H1 (cell line): Measurements from ENCODE around the gene GTF2E1. TPM values are rescaled to one million over a fixed set of nuclear protein-coding genes. Genes with fewer than 3 reads are reported as not detected.

ENCODE experiments used
- CTCF ChIA-PET: fragments of 300-600 bp; sonication (Branson Sonifier 250); formaldehyde crosslinking; loops from one replicate; lab custom pipeline; 2021; ENCODE audit not compliant: partially characterized antibody; lab: Charles Lee
- POLR2A ChIA-PET: fragments of 300-600 bp; sonication (Branson Sonifier 250); formaldehyde crosslinking; loops from one replicate; lab custom pipeline; 2021; ENCODE audit warnings: inconsistent platforms; ENCODE audit not compliant: partially characterized antibody; lab: Charles Lee
- DNase-seq, 2 experiments: peaks; one replicate each; pipeline versions ENCODE4 v3.0.0 to v3.0.0-alpha.2; 2010 to 2022; ENCODE audit warnings: low spot score in 2 of 2, low read depth in 1 of 2, mixed read lengths in 1 of 2
- FAIRE-seq: peaks from 2 replicates; lab custom pipeline; 2011; peaks lifted over from hg19 to GRCh38; lab: Jason Lieb, UNC
- H2AFZ ChIP-seq: 2 replicates; pipeline ENCODE4 v1.8.1; 2012; ENCODE audit warnings: low read length, inconsistent platforms
- H2AK5ac ChIP-seq: 2 replicates; pipeline ENCODE4 v1.6.1; 2013; ENCODE audit warnings: low read depth, low read length
- H2BK120ac ChIP-seq: replicated peaks from 2 replicates; pipeline ENCODE3; 2013; ENCODE audit warnings: low read depth, low read length, inconsistent platforms
- H2BK12ac ChIP-seq: 2 replicates; pipeline ENCODE4 v1.6.1; 2013; ENCODE audit warnings: low read depth, low read length
- H2BK15ac ChIP-seq: 2 replicates; pipeline ENCODE4 v1.6.1; 2013; ENCODE audit warnings: low read length
- H2BK20ac ChIP-seq: 2 replicates; pipeline ENCODE4 v1.6.1; 2013; ENCODE audit warnings: low read length
- H2BK5ac ChIP-seq: 2 replicates; pipeline ENCODE4 v1.6.1; 2013; ENCODE audit warnings: low read depth, low read length
- H3K14ac ChIP-seq: 2 replicates; pipeline ENCODE4 v1.6.1; 2013; ENCODE audit warnings: inconsistent platforms; ENCODE audit not compliant: insufficient read length
- H3K18ac ChIP-seq: 2 replicates; pipeline ENCODE4 v1.6.1; 2013; ENCODE audit warnings: low read length; ENCODE audit errors: extremely low read depth
- H3K23ac ChIP-seq: 2 replicates; pipeline ENCODE4 v1.6.1; 2013; ENCODE audit warnings: inconsistent platforms; ENCODE audit not compliant: insufficient read length
- H3K23me2 ChIP-seq: 2 replicates; pipeline ENCODE4 v1.6.1; 2013; ENCODE audit warnings: low read depth, low read length
- H3K27ac ChIP-seq: 2 replicates; pipeline ENCODE4 v1.6.1; 2011; ENCODE audit warnings: low read depth, low read length, inconsistent platforms
- H3K27me3 ChIP-seq, 4 experiments: replicated peaks in 1 of 4; 1 replicate in 1 of 4; 2 replicates in 3 of 4; pipeline versions ENCODE4 v1.6.1 to v1.8.1; 2011 to 2013; ENCODE audit warnings: low read length in 3 of 4, mild to moderate bottlenecking in 3 of 4, inconsistent platforms in 2 of 4, mixed read lengths in 2 of 4, moderate library complexity in 1 of 4; ENCODE audit not compliant: control insufficient read depth in 3 of 4, insufficient read depth in 3 of 4; ENCODE audit errors: extremely low read depth in 1 of 4
- H3K36me3 ChIP-seq, 4 experiments: 2 replicates each; pipeline versions ENCODE4 v1.6.1 to v1.8.1; 2011 to 2013; ENCODE audit warnings: mild to moderate bottlenecking in 4 of 4, low read length in 3 of 4, moderate library complexity in 2 of 4, control low read depth in 1 of 4, inconsistent platforms in 1 of 4; ENCODE audit not compliant: insufficient read depth in 4 of 4, control insufficient read depth in 2 of 4
- H3K4ac ChIP-seq: replicated peaks from 2 replicates; pipeline ENCODE3; 2013; ENCODE audit warnings: low read length, low read depth, mixed read lengths, inconsistent platforms; ENCODE audit not compliant: insufficient read length
- H3K4me1 ChIP-seq, 4 experiments: replicated peaks in 1 of 4; 1 replicate in 1 of 4; 2 replicates in 3 of 4; pipeline versions ENCODE4 v1.6.1 to v1.8.1; 2011 to 2013; ENCODE audit warnings: low read length in 3 of 4, inconsistent platforms in 2 of 4, mixed read lengths in 1 of 4; ENCODE audit not compliant: insufficient read depth in 4 of 4, control insufficient read depth in 3 of 4
- H3K4me2 ChIP-seq, 2 experiments: 2 replicates each; pipeline versions ENCODE4 v1.6.1 to v1.8.1; 2011 to 2013; ENCODE audit warnings: low read depth in 2 of 2, low read length in 2 of 2, control low read depth in 1 of 2, inconsistent platforms in 1 of 2, mild to moderate bottlenecking in 1 of 2; ENCODE audit not compliant: insufficient read depth in 1 of 2
- H3K4me3 ChIP-seq, 4 experiments: fragments of 200-600, 300-600 bp in 1 of 4; sonication (generic), shearing (Covaris generic), sonication (Bioruptor Twin) in 1 of 4; 2 replicates each; pipeline versions ENCODE4 v1.5.1 to v1.8.1; 2011 to 2016; ENCODE audit warnings: low read length in 4 of 4, low read depth in 3 of 4, control low read depth in 2 of 4, inconsistent platforms in 2 of 4, mild to moderate bottlenecking in 2 of 4, mixed read lengths in 1 of 4, moderate library complexity in 1 of 4; ENCODE audit not compliant: insufficient read depth in 2 of 4; ENCODE audit errors: extremely low read depth in 1 of 4
- H3K56ac ChIP-seq: replicated peaks from 2 replicates; pipeline ENCODE3; 2013; ENCODE audit warnings: low read depth, mild to moderate bottlenecking, mixed read lengths, low read length, inconsistent platforms; ENCODE audit not compliant: insufficient read length
- H3K79me1 ChIP-seq: 2 replicates; pipeline ENCODE4 v1.6.1; 2013; ENCODE audit warnings: low read depth, low read length, control low read depth
- H3K79me2 ChIP-seq, 2 experiments: 2 replicates each; pipeline versions ENCODE4 v1.6.1 to v1.8.1; 2012 to 2013; ENCODE audit warnings: low read length in 2 of 2, mild to moderate bottlenecking in 2 of 2, inconsistent platforms in 1 of 2; ENCODE audit not compliant: insufficient read depth in 2 of 2, control insufficient read depth in 1 of 2
- H3K9ac ChIP-seq, 4 experiments: replicated peaks in 1 of 4; 1 replicate in 1 of 4; 2 replicates in 3 of 4; pipeline versions ENCODE4 v1.6.1 to v1.8.1; 2011 to 2013; ENCODE audit warnings: low read depth in 3 of 4, low read length in 3 of 4, control low read depth in 2 of 4, mild to moderate bottlenecking in 2 of 4, moderate library complexity in 2 of 4, inconsistent platforms in 1 of 4; ENCODE audit errors: extremely low read depth in 1 of 4
- H3K9me3 ChIP-seq, 2 experiments: 2 replicates each; pipeline versions ENCODE4 v1.6.1 to v1.8.1; 2012 to 2013; ENCODE audit warnings: mild to moderate bottlenecking in 2 of 2, moderate library complexity in 2 of 2, control low read depth in 1 of 2, inconsistent platforms in 1 of 2, low read depth in 1 of 2, low read length in 1 of 2, mixed read lengths in 1 of 2; ENCODE audit not compliant: insufficient read depth in 2 of 2
- H4K20me1 ChIP-seq, 2 experiments: replicated peaks in 1 of 2; 2 replicates each; pipeline versions ENCODE3 to v1.8.1; 2011 to 2013; ENCODE audit warnings: inconsistent platforms in 2 of 2, low read length in 2 of 2, mild to moderate bottlenecking in 1 of 2; ENCODE audit not compliant: insufficient read depth in 2 of 2, control insufficient read depth in 1 of 2
- H4K5ac ChIP-seq: 2 replicates; pipeline ENCODE4 v1.6.1; 2013; ENCODE audit warnings: low read length, low read depth, mixed read lengths, inconsistent platforms; ENCODE audit not compliant: insufficient read length
- H4K8ac ChIP-seq: 2 replicates; pipeline ENCODE4 v1.8.0; 2013; ENCODE audit warnings: mild to moderate bottlenecking, moderate library complexity, low read length, inconsistent platforms; ENCODE audit not compliant: insufficient read depth; ENCODE audit errors: extremely low read depth
- H4K91ac ChIP-seq: replicated peaks from 2 replicates; pipeline ENCODE3; 2013; ENCODE audit warnings: low read length, mixed read lengths, inconsistent platforms; ENCODE audit not compliant: insufficient read length
- CHD1 ChIP-seq: IDR thresholded peaks from 2 replicates; pipeline ENCODE4 v1.6.1; 2012; ENCODE audit warnings: low read depth, low read length, improper control_type of control experiment
- RXRA ChIP-seq: IDR thresholded peaks from 2 replicates; pipeline ENCODE4 v1.6.1; 2011; ENCODE audit warnings: low read depth, mild to moderate bottlenecking, low read length, moderate library complexity; ENCODE audit not compliant: insufficient read depth
- SIRT6 ChIP-seq: IDR thresholded peaks from one replicate; pipeline ENCODE4 v1.7.1; 2012; ENCODE audit warnings: low read length, inconsistent platforms
- SP4 ChIP-seq: IDR thresholded peaks from 2 replicates; pipeline ENCODE4 v1.6.1; 2012; ENCODE audit warnings: low read length, inconsistent platforms
- TAF1 ChIP-seq: IDR thresholded peaks from 2 replicates; pipeline ENCODE4 v1.6.1; 2011; ENCODE audit warnings: mild to moderate bottlenecking, low read depth, low read length
- TEAD4 ChIP-seq: IDR thresholded peaks from 2 replicates; pipeline ENCODE4 v1.6.1; 2012; ENCODE audit warnings: low read depth, low read length, inconsistent platforms, mixed read lengths
- polyA plus RNA-seq, 7 experiments: library from polyadenylated mRNA; depleted of rRNA in 3 of 7; stranded (reverse) in 5 of 7; unstranded in 2 of 7; fragments of >200 nt in 5 of 7; fragments of 200-250 nt in 2 of 7; gene quantifications; 1 replicate in 5 of 7; 2 replicates in 1 of 7; 4 replicates in 1 of 7; pipeline versions ENCODE4 v1.2.1 to v1.2.3, GENCODE V29; 2011 to 2013; ENCODE audit warnings: missing spikeins in 2 of 7, mixed read lengths in 2 of 7
- total RNA-seq: library from RNA; stranded (reverse); fragmentation: NEBNext Ultra II Directional; extraction: Animal tissue kit (Norgen Biotek cat#: 25700); gene quantifications from 2 replicates; pipeline ENCODE4 v1.2.1, GENCODE V29; 2021

The GTF2E1 gene
- total and polyA plus RNA-seq, 2 of the 8 experiments (the other 6 are each of a cell fraction or from before 2014, with no cell fraction given): 37.4 to 73.3 TPM

- no peak overlapping the region for H3K27ac ChIP-seq
- ChIA-PET POLR2A (no interaction called here), CTCF (interaction anchor here (0.8 to 3.3 kb wide), 2 partner anchors 29 to 31 kb away, joined by 3 to 17 read pairs; no protein-coding TSS in a partner anchor)
Measured at GRCh38 chr3:120764206-120764605, 21.7 kb downstream of the GTF2E1 start.

More at GRCh38 chr3:120764206-120764605, 21.7 kb downstream of the GTF2E1 start:
- Histone ChIP-seq H2BK120ac (no peak overlapping the region), H4K5ac (no peak overlapping the region), H3K4me3 (no peak overlapping the region), H4K8ac (no peak overlapping the region), H3K9me3 (no peaks in the 10 kb centered on the region), H3K36me3 (no peaks in the 10 kb centered on the region; a peak in 1 of 8 replicates), H2BK20ac (no peak overlapping the region), H3K23me2 (no peaks in the 10 kb centered on the region), H3K14ac (no peak overlapping the region), H4K91ac (no peak overlapping the region), H2AK5ac (no peak overlapping the region), H3K27me3 (no peaks in the 10 kb centered on the region), H2BK5ac (no peak overlapping the region), H3K4me2 (no peak overlapping the region), H3K79me2 (peaks cover 0 to 84% of the 10 kb centered on the region in 2 experiments; a peak in 2 of 4 replicates), H3K18ac (no peak overlapping the region), H2AFZ (no peak overlapping the region), H3K9ac (no peak overlapping the region), H2BK12ac (no peak overlapping the region), H3K4ac (no peak overlapping the region), H3K4me1 (peaks cover 0 to 4% (median 2%) of the 10 kb centered on the region in 4 experiments; a peak in 3 of 7 replicates), H3K56ac (no peak overlapping the region), H4K20me1 (peaks cover 1 to 6% of the 10 kb centered on the region in 2 experiments), H3K23ac (no peak overlapping the region), H3K79me1 (no peaks in the 10 kb centered on the region), H2BK15ac (no peak overlapping the region)
- DNase-seq: no peak
- FAIRE-seq: peak; percentile 48
- no peak for TF ChIP-seq CHD1
- no peak for TF ChIP-seq TAF1
- TF ChIP-seq TEAD4: no peak
- TF ChIP-seq RXRA: no peak
- no peak for TF ChIP-seq SIRT6
- TF ChIP-seq SP4: no peak
